Measurements from ENCODE around the gene IL2RG. TPM values are rescaled to one million over a fixed set of nuclear protein-coding genes. Genes with fewer than 3 reads are reported as not detected.

Gene IL2RG
- polyA plus RNA-seq, 1 donor (not counting 4 experiments of a cell fraction or from before 2014, with no cell fraction given), result 0.12 TPM

GRCh38 chrX:71100581-71101505 is 10.5 kb downstream of the IL2RG start:
- H3K27ac ChIP-seq (ENCODE audit: control insufficient read depth, insufficient read depth, low read length), result no peak overlapping the region
- dilution Hi-C loops (cut with MboI; ENCODE audit: extremely low pct_ligation_motif_present, low sequenced_read_pairs), result no loop called here
- no peak for FAIRE-seq
- H3K36me3 ChIP-seq (ENCODE audit: control insufficient read depth in 2 of 2, extremely low read depth in 1 of 2, insufficient read depth in 2 of 2, low read length in 2 of 2), result no peaks in the 10 kb centered on the region
- H2AFZ ChIP-seq (ENCODE audit: control insufficient read depth, low read length), result no peak overlapping the region
- no peaks in the 10 kb centered on the region for H4K20me1 ChIP-seq (ENCODE audit: control insufficient read depth, extremely low read depth, insufficient read depth, low read length)
- no peak overlapping the region for H3K9ac ChIP-seq (ENCODE audit: control insufficient read depth, extremely low read depth, insufficient read depth, low read length)
- no peak overlapping the region for H3K4me3 ChIP-seq (ENCODE audit: control insufficient read depth in 2 of 3, extremely low read depth in 1 of 3, insufficient read depth in 2 of 3, low read depth in 1 of 3, low read length in 3 of 3)
- H3K4me1 ChIP-seq (ENCODE audit: control insufficient read depth, extremely low read depth, insufficient read depth, low read length), result no peaks in the 10 kb centered on the region
- H3K79me2 ChIP-seq (ENCODE audit: control insufficient read depth, insufficient read depth, low read length), result no peaks in the 10 kb centered on the region
- H3K9me3 ChIP-seq (ENCODE audit: control insufficient read depth, low read depth, low read length), result no peaks in the 10 kb centered on the region
- H3K27me3 ChIP-seq (ENCODE audit: control insufficient read depth, extremely low read depth, insufficient read depth, low read length), result no peaks in the 10 kb centered on the region
- TF ChIP-seq, protein P1, sequence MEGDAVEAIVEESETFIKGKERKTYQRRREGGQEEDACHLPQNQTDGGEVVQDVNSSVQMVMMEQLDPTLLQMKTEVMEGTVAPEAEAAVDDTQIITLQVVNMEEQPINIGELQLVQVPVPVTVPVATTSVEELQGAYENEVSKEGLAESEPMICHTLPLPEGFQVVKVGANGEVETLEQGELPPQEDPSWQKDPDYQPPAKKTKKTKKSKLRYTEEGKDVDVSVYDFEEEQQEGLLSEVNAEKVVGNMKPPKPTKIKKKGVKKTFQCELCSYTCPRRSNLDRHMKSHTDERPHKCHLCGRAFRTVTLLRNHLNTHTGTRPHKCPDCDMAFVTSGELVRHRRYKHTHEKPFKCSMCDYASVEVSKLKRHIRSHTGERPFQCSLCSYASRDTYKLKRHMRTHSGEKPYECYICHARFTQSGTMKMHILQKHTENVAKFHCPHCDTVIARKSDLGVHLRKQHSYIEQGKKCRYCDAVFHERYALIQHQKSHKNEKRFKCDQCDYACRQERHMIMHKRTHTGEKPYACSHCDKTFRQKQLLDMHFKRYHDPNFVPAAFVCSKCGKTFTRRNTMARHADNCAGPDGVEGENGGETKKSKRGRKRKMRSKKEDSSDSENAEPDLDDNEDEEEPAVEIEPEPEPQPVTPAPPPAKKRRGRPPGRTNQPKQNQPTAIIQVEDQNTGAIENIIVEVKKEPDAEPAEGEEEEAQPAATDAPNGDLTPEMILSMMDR (optimal IDR thresholded peaks at IDR 0.05 in 1 of 3, IDR thresholded peaks at IDR 0.05 in 1 of 3, conservative IDR thresholded peaks at IDR 0.05 in 1 of 3; ENCODE audit: extremely low read depth in 1 of 3, insufficient read depth in 2 of 3, low read length in 3 of 3), result no peak
- no peak for TF ChIP-seq EZH2 (IDR thresholded peaks at IDR 0.05; ENCODE audit: low read length)
- no peaks in the 10 kb centered on the region for H3K9me1 ChIP-seq (ENCODE audit: control insufficient read depth, extremely low read depth, insufficient read depth, low read length)
- no peak for DNase-seq (ENCODE audit: low read depth, low spot score)
- H3K4me2 ChIP-seq (ENCODE audit: control insufficient read depth, extremely low read depth, insufficient read depth, low read depth, low read length), result no peak overlapping the region

- Histone ChIP-seq H3K36me3 (ENCODE audit: control insufficient read depth in 2 of 2, extremely low read depth in 1 of 2, insufficient read depth in 2 of 2, low read length in 2 of 2) (no peaks in the 10 kb centered on the region), H3K27me3 (ENCODE audit: control insufficient read depth, extremely low read depth, insufficient read depth, low read length) (no peaks in the 10 kb centered on the region), H3K9me1 (ENCODE audit: control insufficient read depth, extremely low read depth, insufficient read depth, low read length) (no peaks in the 10 kb centered on the region), H3K4me2 (ENCODE audit: control insufficient read depth, extremely low read depth, insufficient read depth, low read depth, low read length) (no peak overlapping the region), H3K9ac (ENCODE audit: control insufficient read depth, extremely low read depth, insufficient read depth, low read length) (no peak overlapping the region), H3K27ac (ENCODE audit: control insufficient read depth, insufficient read depth, low read length) (no peak overlapping the region), H3K4me1 (ENCODE audit: control insufficient read depth, extremely low read depth, insufficient read depth, low read length) (no peaks in the 10 kb centered on the region), H3K4me3 (ENCODE audit: control insufficient read depth in 2 of 3, extremely low read depth in 1 of 3, insufficient read depth in 2 of 3, low read depth in 1 of 3, low read length in 3 of 3) (no peak overlapping the region), H3K9me3 (ENCODE audit: control insufficient read depth, low read depth, low read length) (no peaks in the 10 kb centered on the region), H3K79me2 (ENCODE audit: control insufficient read depth, insufficient read depth, low read length) (no peaks in the 10 kb centered on the region), H2AFZ (ENCODE audit: control insufficient read depth, low read length) (no peak overlapping the region), H4K20me1 (ENCODE audit: control insufficient read depth, extremely low read depth, insufficient read depth, low read length) (no peaks in the 10 kb centered on the region)
- FAIRE-seq (no peak), DNase-seq (ENCODE audit: low read depth, low spot score) (no peak)
- TF ChIP-seq, protein P1 (optimal IDR thresholded peaks at IDR 0.05 in 1 of 3, IDR thresholded peaks at IDR 0.05 in 1 of 3, conservative IDR thresholded peaks at IDR 0.05 in 1 of 3; ENCODE audit: extremely low read depth in 1 of 3, insufficient read depth in 2 of 3, low read length in 3 of 3), result no peak
- no peak for TF ChIP-seq EZH2 (IDR thresholded peaks at IDR 0.05; ENCODE audit: low read length)
- dilution Hi-C loops (cut with MboI; ENCODE audit: extremely low pct_ligation_motif_present, low sequenced_read_pairs), result no loop called here
Measured at GRCh38 chrX:71099736-71100135, 11.6 kb downstream of the IL2RG start.

Data from keratinocyte (primary cell).